HG03039 (cell line): ENCODE measurements around the gene SLC25A4.
"Not testable (repeated sequence)": the region's sequence is repeated elsewhere in the genome, so short reads cannot be mapped to it uniquely, and the experiment has no call there.

Source experiments
- ATAC-seq: cut with Tn5 transposase; IDR thresholded peaks from one replicate; pipeline ENCODE4 v1.9.1; 2021; ENCODE audit warnings: mild to moderate bottlenecking, moderate library complexity; ENCODE audit not compliant: unreplicated experiment

The SLC25A4 gene

GRCh38 chr4:185142912-185143600, at the start of gene SLC25A4:
Gene SLC25A4 (plus strand): TSS chr4:185143266. CDS start chr4:185143373, 107 bp downstream.
- ATAC-seq = peak; percentile 96

- no peak for ATAC-seq
Observed at GRCh38 chr4:185093603-185094002, 49.5 kb upstream of the SLC25A4 start.

- no peak for ATAC-seq
Observed at GRCh38 chr4:185096032-185096653, 46.9 kb upstream of the SLC25A4 start.

- ATAC-seq = no peak
Observed at GRCh38 chr4:185098474-185098873, 44.6 kb upstream of the SLC25A4 start.

GRCh38 chr4:185099024-185099682, 43.9 kb upstream of the SLC25A4 start:
- ATAC-seq = no peak

- ATAC-seq = no peak
Observed at GRCh38 chr4:185099940-185100339, 43.1 kb upstream of the SLC25A4 start.

- ATAC-seq = no peak
Observed at GRCh38 chr4:185100423-185100822, 42.6 kb upstream of the SLC25A4 start.

GRCh38 chr4:185101354-185101890, 41.6 kb upstream of the SLC25A4 start:
- ATAC-seq = no peak

GRCh38 chr4:185104733-185105132, 38.3 kb upstream of the SLC25A4 start:
- no peak for ATAC-seq

GRCh38 chr4:185106353-185106752, 36.7 kb upstream of the SLC25A4 start:
- ATAC-seq = no peak

GRCh38 chr4:185107574-185107973, 35.5 kb upstream of the SLC25A4 start:
- ATAC-seq = not testable (repeated sequence)

GRCh38 chr4:185108185-185108584, 34.9 kb upstream of the SLC25A4 start:
- no peak for ATAC-seq

- no peak for ATAC-seq
Observed at GRCh38 chr4:185108669-185109068, 34.4 kb upstream of the SLC25A4 start.

- ATAC-seq = no peak
Observed at GRCh38 chr4:185109736-185110135, 33.3 kb upstream of the SLC25A4 start.

GRCh38 chr4:185110375-185110823, 32.7 kb upstream of the SLC25A4 start:
- no peak for ATAC-seq

GRCh38 chr4:185112104-185112503, 31.0 kb upstream of the SLC25A4 start:
- no peak for ATAC-seq

- ATAC-seq = no peak
Observed at GRCh38 chr4:185113340-185113739, 29.7 kb upstream of the SLC25A4 start.

GRCh38 chr4:185115827-185116232, 27.2 kb upstream of the SLC25A4 start:
- ATAC-seq = no peak

GRCh38 chr4:185117300-185117934, 25.6 kb upstream of the SLC25A4 start:
- ATAC-seq = no peak

- ATAC-seq = no peak
Observed at GRCh38 chr4:185118876-185119275, 24.2 kb upstream of the SLC25A4 start.

GRCh38 chr4:185119467-185119866, 23.6 kb upstream of the SLC25A4 start:
- ATAC-seq = not testable (repeated sequence)
